GM18507 (cell line): Measurements from ENCODE around the gene BACH1.

ENCODE experiments used
- DNase-seq: peaks from one replicate; pipeline ENCODE4 v3.0.0; 2011; ENCODE audit warnings: low read depth; ENCODE audit not compliant: insufficient read length; ENCODE audit errors: extremely low spot score
- FAIRE-seq: peaks from 2 replicates; lab custom pipeline; 2011; peaks lifted over from hg19 to GRCh38; lab: Jason Lieb, UNC

The BACH1 gene

DNA sequence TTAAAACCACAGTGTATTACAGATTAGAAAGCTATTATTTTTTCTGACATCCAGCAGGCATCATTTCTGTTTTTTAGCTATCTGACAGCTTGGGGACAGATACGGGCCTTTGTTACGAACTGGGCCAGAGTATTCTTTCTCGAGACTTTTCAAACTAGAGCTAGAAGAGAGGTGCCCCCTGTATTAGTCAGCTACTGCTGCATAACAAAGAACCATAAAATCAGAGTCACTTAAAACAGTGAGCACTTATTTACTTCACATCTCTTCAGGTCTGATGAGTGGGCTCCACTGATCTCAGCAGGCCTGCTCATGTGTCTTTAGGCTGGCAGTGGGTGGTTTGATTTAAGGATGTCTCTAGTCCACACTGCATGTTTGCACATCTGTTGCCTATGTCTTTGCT, 67.8 kb downstream of the BACH1 start:
- DNase-seq (no peak), FAIRE-seq (no peak)

DNA sequence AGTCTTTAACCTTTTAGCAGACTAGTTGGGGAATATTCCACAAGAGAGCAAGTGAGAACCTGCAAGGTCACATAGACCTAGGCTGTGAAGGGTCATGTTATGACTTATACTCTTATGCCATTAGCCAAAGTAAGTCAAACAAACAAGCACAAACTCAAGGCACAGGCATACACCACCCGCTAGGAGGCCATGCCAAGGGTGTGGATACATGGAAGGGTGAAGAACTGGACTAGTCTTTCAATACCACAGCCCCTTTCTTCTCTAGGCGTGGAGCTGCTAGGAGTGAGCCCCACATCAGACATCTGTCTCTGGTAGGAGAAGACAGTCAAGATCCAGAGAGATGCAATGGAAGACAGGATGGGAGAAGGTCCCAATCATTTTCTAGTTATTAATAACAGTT, 68.6 kb downstream of the BACH1 start:
- FAIRE-seq (no peak), DNase-seq (no peak)

DNA sequence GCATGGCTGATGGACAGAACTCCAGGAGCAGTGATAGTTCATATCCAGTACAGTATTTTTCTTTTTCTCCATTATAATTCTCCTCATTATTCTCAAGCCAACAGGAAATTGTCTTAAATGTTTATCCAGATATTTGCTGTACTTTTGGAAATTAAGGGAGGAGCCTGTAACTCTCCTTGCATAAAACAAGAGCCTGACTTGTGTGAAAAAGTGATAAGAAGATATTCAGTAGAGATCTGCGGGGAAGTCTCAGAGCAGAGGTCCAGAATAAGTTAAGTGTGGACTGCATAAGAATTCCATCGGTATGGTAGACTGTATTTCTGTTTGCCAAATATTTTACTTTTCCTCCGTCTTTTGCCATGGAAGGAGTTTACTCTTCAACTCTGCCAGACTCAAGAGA, 70.2 kb downstream of the BACH1 start:
- DNase-seq (no peak), FAIRE-seq (no peak)

DNA sequence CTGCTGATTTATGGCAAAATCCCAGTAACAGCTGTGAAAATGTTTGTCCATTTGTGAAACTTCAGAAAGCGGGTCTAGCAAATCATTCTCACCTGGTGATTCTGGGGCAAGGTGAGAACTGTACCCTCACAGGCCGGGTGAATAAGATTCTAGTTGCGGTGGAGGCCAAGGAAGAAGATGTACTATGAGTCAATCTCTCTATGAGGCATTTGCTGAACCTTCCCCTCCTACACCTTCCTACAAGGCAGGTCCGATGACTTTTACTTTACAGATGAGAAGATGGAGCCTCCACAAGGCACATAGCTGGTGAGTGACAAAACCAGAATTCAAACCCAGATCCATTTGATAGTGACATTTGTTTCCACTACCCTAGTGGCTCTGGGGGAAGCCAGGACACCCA, 72.7 kb downstream of the BACH1 start:
- DNase-seq (no peak), FAIRE-seq (no peak)

DNA sequence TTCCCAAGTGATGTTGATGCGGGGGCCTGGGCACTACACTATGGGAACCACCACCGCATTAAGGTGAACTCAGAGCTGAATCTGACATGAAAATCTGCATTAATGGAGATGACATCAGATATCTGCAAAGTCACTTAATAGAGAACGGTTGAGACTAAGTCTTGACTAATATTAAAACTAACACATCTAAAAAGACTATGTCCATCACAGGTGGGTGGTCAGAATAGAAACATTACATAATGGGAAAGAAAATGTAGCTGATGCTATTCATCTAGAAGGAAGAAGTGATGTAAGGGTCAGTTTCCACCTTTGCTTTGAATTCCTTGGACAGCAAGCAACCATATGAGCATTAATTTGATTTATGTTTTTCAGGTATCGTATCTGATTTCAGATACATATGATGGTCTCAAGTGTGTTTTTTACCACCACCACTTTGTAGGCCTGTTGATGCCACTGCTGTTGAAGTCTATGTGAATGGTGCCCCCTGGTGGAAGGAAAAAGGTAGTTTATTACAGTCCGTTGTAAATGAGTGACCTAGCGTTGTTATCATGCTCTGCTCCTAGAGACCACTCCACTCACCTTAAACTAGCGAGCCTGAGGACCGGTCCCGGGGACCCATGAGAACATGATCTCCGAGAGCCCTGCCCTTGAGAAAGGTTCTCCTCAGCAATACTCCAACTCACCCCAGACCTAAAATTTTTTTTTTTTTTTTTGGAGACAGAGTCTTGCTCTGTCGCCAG, 73.5 kb downstream of the BACH1 start:
- FAIRE-seq (peak; percentile 85), DNase-seq (peak; percentile 53)

DNA sequence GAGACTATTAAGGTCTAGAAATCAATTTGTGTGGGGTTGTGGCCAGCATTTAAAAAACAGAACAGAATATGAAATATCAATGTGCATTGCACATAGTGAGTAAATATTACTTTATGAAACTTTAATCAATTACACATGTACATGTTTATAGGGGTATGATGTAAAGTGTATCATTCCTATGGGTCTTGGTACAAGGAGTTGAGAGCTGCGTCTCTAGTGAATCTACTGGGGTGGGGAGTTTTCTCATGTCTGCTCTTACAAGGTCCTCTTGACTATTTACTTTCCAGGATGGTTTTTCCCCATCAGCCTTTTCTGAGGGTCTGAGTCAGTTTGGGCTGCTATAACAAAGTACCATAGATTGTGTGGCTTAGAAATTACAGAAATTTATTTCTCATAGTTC, 75.8 kb downstream of the BACH1 start:
- FAIRE-seq (no peak), DNase-seq (no peak)

DNA sequence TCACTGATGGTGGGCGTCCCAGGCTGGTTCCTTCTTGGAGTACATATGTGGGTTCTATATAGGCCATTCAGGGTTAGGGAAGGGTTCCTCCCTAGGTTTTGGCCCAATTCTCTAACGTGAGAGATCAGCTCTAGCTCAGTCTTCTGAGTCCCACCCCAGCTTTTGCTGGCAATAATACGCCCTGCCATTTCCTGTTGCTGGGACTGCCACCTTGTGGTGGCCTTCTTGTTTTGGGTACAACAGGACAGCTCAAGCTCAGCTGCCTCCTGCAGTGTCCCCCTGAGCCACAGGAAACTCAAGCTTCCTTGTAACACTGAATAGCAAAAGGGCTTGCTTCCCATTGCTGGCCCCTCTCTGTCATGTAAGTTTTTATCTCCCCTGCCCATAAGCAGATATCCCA, 77.8 kb downstream of the BACH1 start:
- DNase-seq (peak; percentile 36), FAIRE-seq (peak; percentile 82)

DNA sequence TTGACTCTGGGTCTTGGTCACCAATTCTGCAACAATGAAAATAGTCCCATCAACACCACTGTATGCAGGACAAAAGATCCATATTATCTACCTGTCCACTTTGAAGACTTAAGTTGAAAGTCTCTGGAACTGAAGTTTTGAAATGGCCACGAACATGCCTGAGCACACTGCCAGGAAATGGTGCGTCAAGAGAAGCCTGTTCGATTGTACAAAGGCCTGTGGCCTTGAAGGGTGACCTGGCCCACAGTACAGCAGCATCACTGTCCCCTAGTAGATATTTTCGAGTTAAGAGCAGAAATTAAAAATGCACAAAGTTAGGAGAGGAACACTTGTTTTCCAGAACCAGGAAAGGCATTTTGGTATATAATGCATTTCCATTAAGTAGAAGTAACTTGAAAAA, 78.5 kb downstream of the BACH1 start:
- DNase-seq (no peak), FAIRE-seq (no peak)

DNA sequence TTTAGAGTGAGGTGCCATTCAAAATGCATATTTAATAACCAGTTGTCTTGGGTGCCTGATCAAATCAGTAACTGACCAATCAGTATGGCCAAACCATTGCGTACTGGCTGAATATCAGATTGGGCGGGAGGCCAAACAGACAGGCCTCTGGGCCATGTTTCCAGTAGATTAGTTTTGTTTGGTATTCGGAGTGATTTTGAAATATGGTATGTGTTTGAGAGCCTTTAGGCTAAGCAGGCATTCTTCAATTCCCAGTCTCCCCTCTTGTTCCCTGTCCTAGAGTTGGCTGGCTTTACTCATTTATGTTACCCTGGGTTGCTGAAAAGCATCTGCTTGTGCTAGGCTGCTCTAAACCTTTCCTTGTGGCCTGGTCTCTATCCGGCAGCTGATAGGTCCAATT, 80.1 kb downstream of the BACH1 start:
- no peak for DNase-seq
- FAIRE-seq = no peak

DNA sequence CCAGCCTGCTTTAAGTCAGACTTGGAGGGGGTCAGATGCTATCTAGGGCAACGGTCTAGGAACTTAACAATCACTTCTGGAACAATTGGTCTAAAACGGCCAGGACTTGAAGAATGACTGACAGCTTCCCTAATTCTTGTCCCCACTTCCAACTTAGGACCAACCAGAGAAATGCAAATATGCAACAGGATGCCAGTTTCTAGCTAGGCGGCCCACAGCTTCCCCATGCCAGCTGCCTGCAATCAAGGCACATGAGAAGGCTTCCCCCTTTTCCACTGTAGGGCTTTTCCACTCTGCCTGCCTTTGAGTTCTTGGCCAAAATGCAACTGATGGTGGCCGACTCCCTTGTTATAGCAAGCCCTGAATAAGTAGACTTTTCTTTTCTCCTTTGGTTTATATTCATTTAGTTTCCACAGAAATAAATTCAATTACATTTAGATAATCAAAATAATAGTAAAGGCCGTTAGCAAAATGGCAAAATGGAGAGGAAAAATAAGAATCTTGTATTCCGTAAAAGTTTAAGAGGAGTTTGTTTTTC, 80.9 kb downstream of the BACH1 start:
- DNase-seq (no peak), FAIRE-seq (no peak)

DNA sequence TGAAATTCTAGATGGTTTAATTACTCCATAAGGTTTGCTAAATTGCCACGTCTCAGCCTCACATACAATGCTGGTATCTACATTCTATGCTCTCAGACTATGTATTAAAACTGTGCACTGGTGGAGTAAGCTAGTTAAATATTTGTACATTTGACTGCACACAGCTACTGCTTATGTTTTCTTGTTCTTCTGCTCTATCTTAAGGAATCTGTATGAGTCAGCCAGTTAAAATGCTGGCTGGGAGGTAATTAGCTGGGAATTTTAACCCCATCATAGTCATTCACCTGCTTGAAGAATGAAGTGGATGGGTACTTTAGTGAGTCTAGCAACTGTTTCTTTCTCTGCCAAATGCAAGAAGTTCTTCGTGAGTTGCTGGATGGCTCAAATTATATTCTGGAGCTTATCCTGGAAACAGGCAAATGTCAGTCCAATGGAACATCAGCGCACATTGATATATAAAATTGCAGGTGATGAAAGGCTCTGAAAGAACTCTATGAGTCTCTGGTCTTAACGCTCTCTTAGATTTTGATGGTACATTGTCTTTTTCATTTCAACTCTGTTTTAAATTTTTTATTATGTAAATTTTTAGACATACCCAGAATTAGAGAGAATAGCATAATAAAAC, 83.4 kb downstream of the BACH1 start:
- DNase-seq (no peak), FAIRE-seq (no peak)

DNA sequence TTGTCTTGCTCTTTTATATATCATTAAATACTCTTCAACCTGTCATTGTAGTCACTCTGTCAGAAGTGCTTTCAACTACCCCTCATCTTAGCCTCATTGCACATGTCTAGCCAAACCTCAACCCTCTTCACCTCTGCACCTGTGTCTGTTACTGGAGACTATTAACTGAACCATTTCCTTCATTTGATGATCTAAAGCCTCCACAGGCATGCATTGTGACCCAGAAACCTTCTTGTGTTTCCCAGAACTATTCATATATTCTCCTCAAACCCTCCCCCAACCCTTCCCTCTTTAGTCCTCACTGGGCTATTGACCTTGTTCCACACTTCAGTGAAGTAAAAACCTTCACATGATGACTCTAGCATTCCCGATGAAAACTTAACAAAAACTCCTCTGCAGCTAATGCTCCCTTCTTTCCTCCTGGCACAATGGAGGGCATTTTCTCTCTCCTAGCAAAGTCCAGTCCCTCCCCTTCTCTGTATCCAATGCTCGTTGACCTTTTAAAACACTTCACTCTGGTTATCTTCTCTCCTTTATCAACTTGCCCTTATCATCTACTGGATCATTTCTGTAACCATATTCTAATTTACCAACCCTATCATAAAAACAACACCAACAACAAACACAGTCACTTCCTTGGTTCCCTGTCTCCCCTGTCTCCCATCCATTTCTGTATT, 86.1 kb downstream of the BACH1 start:
- no peak for DNase-seq
- FAIRE-seq = no peak

DNA sequence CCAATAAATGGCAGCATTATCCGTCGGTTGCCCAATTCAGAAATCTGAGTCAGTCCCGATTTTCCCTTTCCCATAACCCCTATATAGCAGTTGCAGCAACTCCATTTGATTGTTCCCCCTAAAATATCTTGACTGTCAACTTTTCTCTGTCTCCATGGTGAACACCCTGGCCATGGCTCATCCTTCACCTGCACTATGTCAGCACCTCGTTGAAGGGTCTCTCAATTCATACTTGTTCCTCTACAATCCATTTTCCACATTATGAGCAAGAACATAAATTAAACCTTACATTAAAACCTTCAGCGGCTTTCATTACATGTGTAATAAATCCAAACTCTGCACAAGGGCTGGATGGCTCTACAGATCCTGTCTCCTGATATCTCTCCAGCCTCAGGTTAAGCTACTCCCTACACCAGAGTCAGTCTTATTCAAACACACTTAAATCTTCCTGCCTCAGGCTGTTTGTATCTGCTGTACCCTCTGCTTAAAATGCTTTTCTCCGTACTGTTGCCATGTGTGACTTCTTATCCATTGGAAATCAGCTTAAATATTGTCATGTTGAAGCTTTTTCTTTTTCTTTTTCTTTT, 87.3 kb downstream of the BACH1 start:
- FAIRE-seq (no peak), DNase-seq (no peak)

DNA sequence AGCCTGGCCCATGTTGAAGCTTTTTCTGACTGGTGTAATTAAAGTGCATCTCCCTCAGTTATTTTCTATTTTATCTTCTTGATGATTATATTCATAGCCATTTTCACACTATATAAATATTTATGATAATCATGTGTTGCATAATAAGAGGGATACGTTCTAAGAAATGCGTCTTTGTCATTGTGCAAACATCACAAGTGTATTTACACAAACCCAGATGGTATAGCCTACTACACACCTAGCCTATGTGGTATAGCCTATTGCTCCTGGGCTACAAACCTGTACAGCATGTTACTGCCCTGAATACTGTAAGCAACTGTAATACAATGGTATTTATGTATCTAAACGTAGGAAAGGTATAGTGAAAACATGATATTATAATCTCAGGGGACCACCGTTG, 88.1 kb downstream of the BACH1 start:
- DNase-seq = no peak
- FAIRE-seq = no peak

DNA sequence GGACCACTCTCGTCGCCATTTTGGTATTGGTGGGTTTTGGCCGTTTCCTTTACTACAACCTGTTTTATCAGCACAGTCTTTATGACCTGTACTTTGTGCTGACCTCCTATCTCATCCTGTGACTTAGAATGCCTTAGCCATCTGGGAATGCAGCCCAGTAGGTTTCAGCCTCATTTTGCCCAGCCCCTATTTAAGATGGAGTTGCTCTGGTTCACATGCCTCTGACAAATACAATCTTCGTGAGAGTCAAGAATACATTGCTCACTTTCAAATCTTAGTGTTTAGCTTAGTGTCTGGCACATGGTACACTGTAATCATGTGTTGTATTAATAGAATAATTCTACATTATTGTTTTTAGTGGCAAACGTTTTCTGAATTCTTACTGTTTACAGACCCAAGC, 88.9 kb downstream of the BACH1 start:
- no peak for DNase-seq
- no peak for FAIRE-seq

DNA sequence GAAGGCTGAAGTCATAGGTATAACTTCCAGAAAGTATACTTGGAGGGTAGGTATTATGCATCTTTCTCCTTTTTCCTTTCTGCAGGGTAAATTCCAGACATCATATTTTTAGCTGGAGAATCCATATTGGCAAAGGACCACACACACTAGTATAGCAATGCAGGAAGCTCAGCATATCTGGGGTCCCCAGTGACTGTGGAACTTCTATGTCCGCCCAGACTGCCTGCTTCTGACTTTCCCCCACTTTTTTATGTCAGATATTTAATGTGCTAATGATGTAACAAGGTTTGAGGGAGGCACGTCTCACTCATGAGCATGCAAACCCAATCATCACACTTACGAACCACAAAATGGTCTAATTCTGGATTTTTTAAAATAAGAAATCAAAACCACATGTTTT, 90.4 kb downstream of the BACH1 start:
- DNase-seq (no peak), FAIRE-seq (no peak)

DNA sequence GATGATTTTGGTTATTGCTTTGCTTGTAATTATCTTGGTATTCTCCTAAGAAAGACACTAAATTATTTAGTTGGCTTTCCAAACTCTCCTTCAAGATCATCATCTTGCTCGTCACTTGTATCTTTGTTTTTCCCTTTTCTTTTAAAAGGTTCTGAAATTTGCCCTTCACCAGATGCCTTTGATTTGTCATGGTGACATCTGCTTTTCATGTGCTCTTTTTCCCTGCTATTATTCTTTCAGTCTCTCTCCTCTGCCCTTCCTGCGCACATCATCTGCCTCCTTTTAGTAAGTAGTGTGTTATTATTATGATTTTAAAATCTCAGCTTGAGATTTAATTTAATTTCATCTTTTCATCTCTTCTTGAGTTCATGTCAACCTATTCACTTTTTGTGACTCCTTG, 92.1 kb downstream of the BACH1 start:
- FAIRE-seq (no peak), DNase-seq (no peak)

DNA sequence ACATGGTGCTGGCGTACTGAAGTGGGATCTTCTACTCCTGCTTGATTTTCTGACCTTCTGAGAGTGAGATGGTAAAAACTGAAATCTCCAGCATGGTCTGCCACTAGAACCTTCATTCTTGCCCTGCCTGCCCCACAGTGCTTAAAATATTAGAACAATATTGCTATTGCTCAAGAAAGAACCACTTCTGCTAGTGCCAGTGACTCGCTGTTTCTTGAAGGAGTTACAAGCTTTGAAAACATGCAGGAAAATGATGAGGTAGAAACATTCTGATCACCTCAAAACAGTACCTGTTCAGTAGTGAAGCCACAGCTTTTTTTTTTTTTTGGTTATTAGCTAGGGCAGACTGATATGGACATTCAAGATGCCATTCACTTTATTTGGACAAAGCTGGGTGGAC, 95.3 kb downstream of the BACH1 start:
- FAIRE-seq (no peak), DNase-seq (no peak)
